Measurements from ENCODE around the gene QTRT2.

GRCh38 chr3:114076711-114077110 lies 20.2 kb downstream of the QTRT2 start:
- no peak for TF ChIP-seq ZNF70 (CRISPR knock-in tag; IDR thresholded peaks at IDR 0.05)
- TF ChIP-seq, protein P1, sequence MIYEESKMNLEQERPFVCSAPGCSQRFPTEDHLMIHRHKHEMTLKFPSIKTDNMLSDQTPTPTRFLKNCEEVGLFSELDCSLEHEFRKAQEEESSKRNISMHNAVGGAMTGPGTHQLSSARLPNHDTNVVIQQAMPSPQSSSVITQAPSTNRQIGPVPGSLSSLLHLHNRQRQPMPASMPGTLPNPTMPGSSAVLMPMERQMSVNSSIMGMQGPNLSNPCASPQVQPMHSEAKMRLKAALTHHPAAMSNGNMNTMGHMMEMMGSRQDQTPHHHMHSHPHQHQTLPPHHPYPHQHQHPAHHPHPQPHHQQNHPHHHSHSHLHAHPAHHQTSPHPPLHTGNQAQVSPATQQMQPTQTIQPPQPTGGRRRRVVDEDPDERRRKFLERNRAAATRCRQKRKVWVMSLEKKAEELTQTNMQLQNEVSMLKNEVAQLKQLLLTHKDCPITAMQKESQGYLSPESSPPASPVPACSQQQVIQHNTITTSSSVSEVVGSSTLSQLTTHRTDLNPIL (CRISPR knock-in tag; IDR thresholded peaks at IDR 0.05; ENCODE audit: low read depth), result no peak
- TF ChIP-seq ISL1 (CRISPR knock-in tag; IDR thresholded peaks at IDR 0.05), result no peak
- TF ChIP-seq ZC3H10 (CRISPR knock-in tag; IDR thresholded peaks at IDR 0.05), result no peak
- no peak for TF ChIP-seq ESRRG (CRISPR knock-in tag; IDR thresholded peaks at IDR 0.05)
- no peak for TF ChIP-seq ARNTL (CRISPR knock-in tag; IDR thresholded peaks at IDR 0.05; ENCODE audit: borderline replicate concordance, low read depth)
- no peak for TF ChIP-seq SNAI2 (CRISPR knock-in tag; IDR thresholded peaks at IDR 0.05)
- no peak for TF ChIP-seq ZNF565 (CRISPR knock-in tag; conservative IDR thresholded peaks at IDR 0.05; ENCODE audit: low read depth)
- TF ChIP-seq, protein P2, sequence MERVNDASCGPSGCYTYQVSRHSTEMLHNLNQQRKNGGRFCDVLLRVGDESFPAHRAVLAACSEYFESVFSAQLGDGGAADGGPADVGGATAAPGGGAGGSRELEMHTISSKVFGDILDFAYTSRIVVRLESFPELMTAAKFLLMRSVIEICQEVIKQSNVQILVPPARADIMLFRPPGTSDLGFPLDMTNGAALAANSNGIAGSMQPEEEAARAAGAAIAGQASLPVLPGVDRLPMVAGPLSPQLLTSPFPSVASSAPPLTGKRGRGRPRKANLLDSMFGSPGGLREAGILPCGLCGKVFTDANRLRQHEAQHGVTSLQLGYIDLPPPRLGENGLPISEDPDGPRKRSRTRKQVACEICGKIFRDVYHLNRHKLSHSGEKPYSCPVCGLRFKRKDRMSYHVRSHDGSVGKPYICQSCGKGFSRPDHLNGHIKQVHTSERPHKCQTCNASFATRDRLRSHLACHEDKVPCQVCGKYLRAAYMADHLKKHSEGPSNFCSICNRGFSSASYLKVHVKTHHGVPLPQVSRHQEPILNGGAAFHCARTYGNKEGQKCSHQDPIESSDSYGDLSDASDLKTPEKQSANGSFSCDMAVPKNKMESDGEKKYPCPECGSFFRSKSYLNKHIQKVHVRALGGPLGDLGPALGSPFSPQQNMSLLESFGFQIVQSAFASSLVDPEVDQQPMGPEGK (CRISPR knock-in tag; IDR thresholded peaks at IDR 0.05; ENCODE audit: borderline replicate concordance), result no peak
- TF ChIP-seq BACH2 (CRISPR knock-in tag; IDR thresholded peaks at IDR 0.05; ENCODE audit: borderline replicate concordance), result no peak
- no peak for TF ChIP-seq TOX (CRISPR knock-in tag; IDR thresholded peaks at IDR 0.05; ENCODE audit: borderline replicate concordance)
